SK-N-MC (cell line): ENCODE results near the gene HOXA3.

Experiments
- DNase-seq: peaks from one replicate; pipeline ENCODE4 v3.0.0-alpha.2; 2011; ENCODE audit warnings: low read depth, low spot score
- H3K27ac ChIP-seq: fragments of 200-600 bp; sonication (generic); 2 replicates; pipeline ENCODE4 v1.5.1; 2016; ENCODE audit warnings: mixed run types
- H3K36me3 ChIP-seq: fragments of 200-600 bp; sonication (generic); 2 replicates; pipeline ENCODE4 v1.6.1; 2017; ENCODE audit warnings: antibody characterized with exemption, low read length, mixed read lengths; ENCODE audit not compliant: insufficient read depth
- H3K4me3 ChIP-seq: fragments of 200-600 bp; sonication (generic); 2 replicates; pipeline ENCODE4 v1.5.1; 2016
- H3K9ac ChIP-seq: fragments of 200-600 bp; sonication (generic); 2 replicates; pipeline ENCODE4 v1.8.0; 2017; ENCODE audit warnings: mixed run types, mixed read lengths; ENCODE audit not compliant: insufficient read length
- H3K9me3 ChIP-seq: fragments of 200-600 bp; sonication (generic); 2 replicates; pipeline ENCODE4 v1.6.1; 2017; ENCODE audit warnings: low read depth, mild to moderate bottlenecking, antibody characterized with exemption, low read length, moderate library complexity, mixed read lengths
- EZH2 ChIP-seq: fragments of 200-600 bp; sonication (generic); IDR thresholded peaks from one replicate; pipeline ENCODE4 v1.6.1; 2017; ENCODE audit warnings: antibody characterized with exemption
- FOXP2 ChIP-seq: optimal IDR thresholded peaks from 2 replicates; pipeline ENCODE3; 2011; ENCODE audit warnings: mild to moderate bottlenecking, moderate library complexity; ENCODE audit not compliant: insufficient read depth; ENCODE audit errors: extremely low read length, control extremely low read depth
- POLR2AphosphoS5 ChIP-seq: IDR thresholded peaks from 2 replicates; pipeline ENCODE4 v1.6.1; 2012; ENCODE audit warnings: mild to moderate bottlenecking, low read depth, low read length, borderline replicate concordance

The HOXA3 gene

GRCh38 chr7:27106901-27107240 lies 45.5 kb downstream of the HOXA3 start:
- no peak overlapping the region for H3K27ac ChIP-seq
- H3K9me3 ChIP-seq, result no peaks in the 10 kb centered on the region
- no peak for DNase-seq
- H3K36me3 ChIP-seq, result no peaks in the 10 kb centered on the region
- H3K9ac ChIP-seq, result no peak overlapping the region
- no peak overlapping the region for H3K4me3 ChIP-seq
- no peak for TF ChIP-seq EZH2
- TF ChIP-seq FOXP2, result no peak
- TF ChIP-seq POLR2AphosphoS5, result no peak

DNA sequence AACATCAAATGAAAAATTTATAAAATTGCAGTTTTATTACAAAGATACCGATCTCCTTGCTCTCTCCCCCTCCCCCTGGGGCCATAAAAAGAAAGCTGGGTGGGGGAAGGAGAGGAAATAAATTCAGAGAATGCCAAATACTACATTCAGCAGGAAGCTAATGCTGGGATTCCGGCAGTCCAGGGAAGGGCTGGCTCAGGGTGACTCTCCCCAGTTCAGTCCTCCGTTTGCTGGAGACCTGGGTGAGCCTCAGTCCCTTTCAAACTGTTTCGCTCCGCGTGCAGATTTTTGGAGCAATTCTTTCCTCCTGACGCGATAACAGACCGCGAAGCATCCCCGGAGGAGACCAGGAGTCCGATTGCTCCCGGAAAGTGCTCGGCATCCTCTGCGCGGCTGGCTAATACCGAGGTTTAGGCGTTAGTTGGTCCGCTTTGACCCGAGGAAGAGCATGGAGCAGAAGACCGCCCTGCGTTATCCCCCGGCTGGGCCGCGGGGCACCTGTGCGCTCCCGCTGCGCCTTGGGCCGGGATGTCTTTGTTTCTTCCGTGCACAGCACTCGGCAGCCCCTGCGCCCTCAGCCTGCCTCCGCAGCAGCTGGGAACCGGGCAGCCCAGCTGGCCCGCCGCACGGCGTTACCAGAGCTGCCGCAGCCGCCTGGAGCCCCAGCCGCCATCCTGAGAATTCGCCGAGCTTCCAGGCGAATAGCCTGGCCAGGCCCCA lies 46.0 kb downstream of the HOXA3 start:
- H3K27ac ChIP-seq, result no peak overlapping the region
- no peak overlapping the region for H3K4me3 ChIP-seq
- no peaks in the 10 kb centered on the region for H3K36me3 ChIP-seq
- TF ChIP-seq FOXP2 (no peak), EZH2 (no peak), POLR2AphosphoS5 (no peak)
- H3K9ac ChIP-seq, result no peak overlapping the region
- no peak for DNase-seq
- H3K9me3 ChIP-seq, result no peaks in the 10 kb centered on the region

DNA sequence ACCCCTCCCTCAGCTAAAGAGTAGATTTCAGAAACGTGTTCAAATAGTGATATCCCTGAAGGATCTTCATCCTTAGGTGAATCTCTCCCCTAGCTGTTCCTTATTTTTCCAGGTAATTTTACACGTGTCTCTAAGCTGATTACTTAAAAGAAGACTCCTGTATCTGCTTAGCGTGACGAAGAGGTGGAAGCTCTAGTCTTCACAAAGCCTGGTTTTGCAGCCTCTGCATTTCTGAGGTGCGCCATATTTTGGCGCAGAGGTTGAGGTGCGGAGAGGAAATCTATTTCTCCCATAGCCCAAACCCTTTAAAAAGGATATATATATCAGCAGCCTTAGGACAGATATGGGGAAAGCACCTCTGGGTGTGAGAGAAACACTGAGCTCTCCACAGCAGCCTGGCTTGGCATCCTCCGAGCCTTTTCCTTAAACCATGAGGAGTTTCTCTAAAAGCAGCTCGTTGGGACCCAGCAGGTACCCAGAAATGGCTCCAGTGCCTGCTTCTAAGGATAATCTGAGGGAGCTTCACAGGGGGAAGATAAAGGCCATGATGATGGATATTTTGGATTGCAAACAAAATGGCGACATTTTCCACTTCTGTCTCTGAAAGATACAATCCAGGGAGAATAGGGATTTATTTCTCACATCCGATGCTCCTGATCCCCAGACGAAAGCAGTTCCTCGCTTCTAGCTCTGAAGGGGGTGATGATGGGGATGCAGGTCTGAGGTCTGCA lies 46.9 kb downstream of the HOXA3 start:
- no peak for DNase-seq
- H3K9me3 ChIP-seq, result no peaks in the 10 kb centered on the region
- H3K4me3 ChIP-seq, result no peak overlapping the region
- no peaks in the 10 kb centered on the region for H3K36me3 ChIP-seq
- no peak overlapping the region for H3K9ac ChIP-seq
- no peak overlapping the region for H3K27ac ChIP-seq
- TF ChIP-seq POLR2AphosphoS5, result no peak
- no peak for TF ChIP-seq FOXP2
- TF ChIP-seq EZH2, result no peak

DNA sequence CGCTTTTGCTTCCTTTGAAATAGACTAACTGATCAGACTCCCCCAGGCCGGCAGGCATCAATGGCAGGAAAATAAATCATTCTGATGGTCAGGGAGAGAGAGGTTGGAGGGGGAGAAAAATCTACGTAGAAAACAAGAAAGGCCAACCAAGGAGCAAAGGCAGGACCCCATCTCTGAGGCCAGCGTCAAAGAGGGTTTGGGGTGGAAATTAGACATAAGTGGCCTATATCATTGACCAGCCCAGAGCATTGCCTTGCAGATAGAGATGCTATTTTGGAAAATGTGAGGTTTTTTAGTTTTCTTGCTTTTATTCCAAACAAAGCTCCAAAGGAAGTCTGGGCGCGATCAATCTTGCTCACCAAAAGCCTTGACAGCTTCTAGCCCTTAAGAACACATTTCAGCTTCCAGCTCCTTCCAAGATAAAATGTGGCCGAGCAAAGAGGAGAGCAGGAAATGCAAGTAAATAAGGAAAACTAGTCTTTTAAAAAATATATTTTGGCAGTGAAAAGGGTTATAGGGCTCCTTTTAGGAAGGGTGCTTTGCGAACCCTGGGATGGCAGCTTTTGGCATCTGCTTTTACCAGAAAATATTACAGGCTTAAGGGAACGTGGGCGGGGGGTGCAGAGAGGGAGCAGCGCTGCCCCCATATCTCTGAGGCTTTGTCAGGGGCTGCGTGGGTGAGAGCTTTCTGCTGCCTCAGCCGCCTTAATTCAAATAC lies 47.9 kb downstream of the HOXA3 start:
- Histone ChIP-seq H3K27ac (no peak overlapping the region), H3K9ac (no peak overlapping the region), H3K36me3 (no peaks in the 10 kb centered on the region), H3K4me3 (no peak overlapping the region), H3K9me3 (no peaks in the 10 kb centered on the region)
- no peak for DNase-seq
- TF ChIP-seq EZH2 (no peak), FOXP2 (no peak)

GRCh38 chr7:27103489-27104226 lies 48.7 kb downstream of the HOXA3 start:
- TF ChIP-seq FOXP2 (no peak), EZH2 (peak; percentile 98), POLR2AphosphoS5 (no peak)
- Histone ChIP-seq H3K27ac (no peak overlapping the region), H3K9ac (no peak overlapping the region), H3K4me3 (peak overlapping the region; percentile 21), H3K36me3 (no peaks in the 10 kb centered on the region), H3K9me3 (no peaks in the 10 kb centered on the region)
- DNase-seq, result no peak

- Histone ChIP-seq H3K36me3 (no peaks in the 10 kb centered on the region), H3K4me3 (peak within 1 kb of the TSS; percentile 67), H3K9me3 (no peaks in the 10 kb centered on the region), H3K27ac (no peak within 1 kb of the TSS), H3K9ac (no peak within 1 kb of the TSS)
- DNase-seq, result no peak
- TF ChIP-seq POLR2AphosphoS5 (no peak), EZH2 (peak; percentile 11)
Observed at GRCh38 chr7:27102581-27103442, 49.6 kb downstream of the HOXA3 start, which contains the start of gene HOXA2. HOXA2 (minus strand) TSS chr7:27102683; CDS start chr7:27102500, 183 bp downstream.

GRCh38 chr7:27101957-27102580 lies 50.3 kb downstream of the HOXA3 start:
- H3K9ac ChIP-seq, result no peak overlapping the region
- no peak for DNase-seq
- no peak for TF ChIP-seq POLR2AphosphoS5
- TF ChIP-seq FOXP2, result no peak
- no peak for TF ChIP-seq EZH2

More at GRCh38 chr7:27101957-27102580, 50.3 kb downstream of the HOXA3 start:
- H3K4me3 ChIP-seq, result peak overlapping the region; percentile 67; the same call in 1 of the 2 replicates
- no peaks in the 10 kb centered on the region for H3K36me3 ChIP-seq
- H3K27ac ChIP-seq, result no peak overlapping the region
- no peaks in the 10 kb centered on the region for H3K9me3 ChIP-seq
